ENCODE results near the gene MTHFD1L.

MTHFD1L gene

DNA sequence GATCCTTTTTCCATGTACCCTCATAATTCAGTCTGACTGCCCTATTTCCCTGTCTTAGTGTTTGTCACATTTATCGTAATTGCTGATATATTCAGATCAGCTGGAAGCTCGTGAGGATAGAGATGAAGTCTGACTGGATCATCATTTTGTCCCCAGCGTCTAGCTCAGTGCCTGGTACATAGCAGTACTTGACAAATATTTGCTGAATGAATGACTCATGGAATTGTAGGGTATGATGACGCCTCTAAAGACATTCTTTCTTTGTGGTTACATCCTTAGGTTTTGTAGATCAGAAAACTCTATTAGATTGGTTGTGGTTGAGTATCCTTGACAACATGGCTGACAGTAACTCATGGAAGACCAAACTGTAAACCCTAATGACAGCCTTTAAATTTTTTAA lies 68.9 kb downstream of the MTHFD1L start:
- no peak for DNase-seq (ENCODE audit: low read depth)

DNA sequence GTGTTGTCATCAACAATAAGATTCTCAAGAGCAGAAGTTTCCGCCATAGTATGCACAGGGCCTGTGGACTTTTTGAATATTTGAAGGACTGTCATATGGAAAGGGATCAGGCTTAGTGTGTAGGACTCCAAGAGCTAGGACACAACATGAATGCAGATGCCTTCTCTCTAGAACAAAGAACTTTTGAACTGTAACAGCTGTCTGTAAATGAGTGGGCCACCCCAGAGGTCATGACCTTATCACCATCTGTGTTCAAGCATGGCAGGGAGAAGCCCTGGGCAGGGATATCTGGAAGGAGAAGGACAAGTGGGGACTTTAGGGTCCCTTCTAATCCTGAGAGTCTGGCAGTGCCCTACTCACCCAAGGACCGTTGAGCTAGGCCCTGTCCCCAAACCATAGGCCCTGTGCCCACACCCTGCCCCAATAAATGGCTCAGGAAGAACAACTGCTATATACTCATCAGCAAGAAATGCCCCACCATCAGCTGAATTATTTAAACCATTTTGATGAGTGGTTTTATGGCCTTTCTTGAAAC lies 70.6 kb downstream of the MTHFD1L start:
- no peak for DNase-seq (ENCODE audit: low read depth)

DNA sequence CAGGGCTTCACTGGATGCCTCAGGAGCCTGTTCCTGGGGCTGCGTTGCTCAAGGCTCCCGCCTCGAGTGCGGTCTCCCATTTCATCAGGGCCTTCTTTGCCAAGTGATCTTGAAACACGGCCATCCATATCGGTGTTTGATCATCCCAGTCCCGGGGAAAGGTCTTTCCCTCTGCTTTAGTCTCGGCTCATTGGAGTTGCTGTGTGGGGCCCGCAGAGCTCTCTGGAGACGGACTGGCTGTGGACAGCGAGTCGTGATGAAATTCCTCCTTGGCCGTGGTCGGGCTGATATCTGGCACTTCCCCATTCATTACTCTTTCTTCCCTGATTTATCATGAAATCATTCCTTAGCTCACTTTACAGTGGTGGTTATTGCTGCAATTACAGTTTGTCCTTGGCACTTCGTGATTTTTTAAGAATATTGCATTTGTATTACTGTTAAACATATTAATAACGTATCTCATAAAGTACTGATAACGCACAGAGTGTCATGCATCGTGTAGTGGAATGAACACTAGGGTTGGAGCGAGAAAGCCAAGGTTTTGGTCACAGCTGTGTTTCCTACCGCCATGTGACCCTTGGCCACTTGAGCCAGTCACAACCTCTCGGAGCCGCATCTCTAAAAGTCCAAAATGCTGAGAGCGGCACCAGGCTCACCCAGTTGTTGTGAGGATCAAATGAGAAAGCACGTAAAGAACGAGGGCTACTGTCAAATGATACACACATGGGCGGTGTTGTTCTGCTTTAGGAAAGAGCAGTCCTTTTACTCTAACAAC lies 71.8 kb downstream of the MTHFD1L start:
- DNase-seq (ENCODE audit: low read depth), result no peak

DNA sequence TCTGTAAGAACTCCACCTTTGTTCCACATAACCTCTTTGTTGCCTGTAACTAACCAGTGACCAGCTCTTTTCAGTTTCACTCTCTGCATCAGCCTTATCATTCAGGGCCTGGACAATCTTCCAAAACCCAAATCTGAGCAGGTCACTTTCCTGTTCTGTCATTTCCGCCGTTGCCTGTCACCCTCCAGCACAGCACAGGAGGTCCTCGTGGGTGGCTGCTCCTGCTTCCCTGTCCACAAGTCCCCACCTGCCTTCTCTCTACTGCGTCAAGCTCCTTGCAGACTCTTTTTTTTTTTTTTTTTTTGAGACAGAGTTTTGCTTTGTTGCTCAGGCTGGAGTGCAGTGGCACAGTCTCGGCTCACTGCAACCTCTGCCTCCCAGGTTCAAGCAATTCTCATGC lies 73.9 kb downstream of the MTHFD1L start:
- DNase-seq (ENCODE audit: low read depth), result no peak

DNA sequence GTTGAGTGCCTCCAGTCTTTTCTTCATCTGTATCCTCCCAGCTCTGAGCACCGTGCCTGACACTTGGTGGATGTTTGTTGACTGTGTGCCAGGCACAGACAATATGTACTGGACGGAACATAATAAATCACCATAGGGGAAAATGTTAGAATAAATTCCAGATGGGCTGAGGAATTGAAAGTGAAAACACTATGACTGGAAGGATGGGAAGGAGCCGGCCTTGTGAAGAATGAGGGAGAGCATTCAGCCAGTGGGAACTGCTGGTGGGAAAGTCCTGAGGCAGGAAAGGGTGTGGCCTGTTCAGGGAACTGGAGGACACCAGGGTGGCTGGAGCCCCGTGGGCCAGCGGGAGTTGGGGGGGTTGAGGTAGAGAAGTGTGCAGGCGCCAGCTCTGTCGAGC lies 75.4 kb downstream of the MTHFD1L start:
- no peak for DNase-seq (ENCODE audit: low read depth)

DNA sequence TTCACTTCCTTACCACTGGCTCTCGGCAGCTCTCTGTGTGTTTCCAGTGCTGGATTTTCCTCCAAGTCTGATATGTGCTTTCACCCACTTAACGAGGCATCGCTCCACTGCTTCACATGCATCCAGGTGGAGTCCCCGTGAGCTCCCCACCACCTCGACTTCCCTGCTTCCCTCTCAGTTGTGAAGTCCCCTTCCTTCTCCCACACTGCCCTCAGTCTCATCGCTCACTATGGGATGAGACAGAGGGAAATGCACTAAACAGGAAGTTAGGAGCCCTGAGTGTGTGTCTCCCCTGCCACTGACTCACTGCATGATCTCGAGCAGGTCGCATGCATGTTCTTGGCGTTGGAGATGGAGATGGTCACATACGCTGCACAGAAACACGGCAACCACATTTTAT lies 84.0 kb downstream of the MTHFD1L start:
- DNase-seq (ENCODE audit: low read depth), result no peak

DNA sequence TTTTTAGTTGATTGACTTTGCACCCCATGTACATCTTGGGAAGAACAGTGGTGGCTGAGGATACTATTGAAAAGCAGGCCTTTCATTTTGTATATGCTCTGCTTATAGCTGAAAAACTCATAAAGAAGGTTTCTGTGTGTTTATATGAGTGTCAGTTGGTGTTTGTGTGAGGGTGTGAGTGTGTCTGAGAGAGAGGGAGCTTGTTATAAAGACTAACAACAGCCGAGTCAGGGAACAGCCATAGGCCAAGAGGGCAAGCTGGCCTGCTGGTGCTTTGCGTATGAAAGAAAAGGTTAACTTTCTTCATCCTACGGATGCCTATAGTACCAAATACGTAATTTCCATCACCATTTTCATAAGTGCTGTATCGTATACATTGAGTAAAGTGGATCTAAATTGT lies 88.3 kb downstream of the MTHFD1L start:
- no peak for DNase-seq (ENCODE audit: low read depth)

DNA sequence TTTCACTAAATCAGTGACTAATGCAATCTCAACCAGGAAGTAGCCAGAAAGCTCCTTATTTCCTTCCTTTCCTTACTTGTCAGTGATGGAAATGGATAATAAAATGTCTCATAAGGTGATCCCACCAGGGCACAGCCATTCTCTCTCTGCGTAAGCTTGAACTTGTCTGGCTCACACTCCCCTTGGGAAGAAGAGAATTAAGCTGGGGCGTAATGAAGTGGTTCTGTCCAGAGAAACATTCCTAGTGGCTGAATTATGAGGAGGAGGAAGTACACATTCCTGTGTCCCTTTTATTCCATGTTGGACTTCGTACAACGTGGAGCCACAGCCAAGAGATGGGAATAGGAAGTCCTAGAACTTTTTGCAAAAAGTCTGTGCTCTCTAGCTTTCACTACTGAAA lies 93.7 kb downstream of the MTHFD1L start:
- DNase-seq (ENCODE audit: low read depth), result no peak

DNA sequence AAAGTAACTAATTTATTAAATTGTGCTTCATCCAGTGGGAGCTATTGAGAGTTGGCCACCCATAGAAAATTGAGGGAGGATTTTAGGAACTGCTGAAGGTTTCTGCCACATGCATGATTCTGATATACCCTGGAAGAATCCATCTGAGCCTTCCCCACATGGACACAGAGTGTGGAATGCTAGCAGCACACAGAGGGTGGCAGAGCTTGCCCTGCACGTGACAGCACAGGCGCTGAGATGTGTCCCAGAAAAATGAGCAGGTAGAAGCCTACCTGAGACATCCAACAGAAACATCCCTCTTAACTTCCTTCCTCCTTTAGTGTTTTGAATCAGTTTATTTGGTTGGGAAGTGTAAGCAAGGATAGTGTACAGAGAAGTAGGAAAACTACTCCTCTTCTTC lies 96.9 kb downstream of the MTHFD1L start:
- DNase-seq (ENCODE audit: low read depth), result no peak

DNA sequence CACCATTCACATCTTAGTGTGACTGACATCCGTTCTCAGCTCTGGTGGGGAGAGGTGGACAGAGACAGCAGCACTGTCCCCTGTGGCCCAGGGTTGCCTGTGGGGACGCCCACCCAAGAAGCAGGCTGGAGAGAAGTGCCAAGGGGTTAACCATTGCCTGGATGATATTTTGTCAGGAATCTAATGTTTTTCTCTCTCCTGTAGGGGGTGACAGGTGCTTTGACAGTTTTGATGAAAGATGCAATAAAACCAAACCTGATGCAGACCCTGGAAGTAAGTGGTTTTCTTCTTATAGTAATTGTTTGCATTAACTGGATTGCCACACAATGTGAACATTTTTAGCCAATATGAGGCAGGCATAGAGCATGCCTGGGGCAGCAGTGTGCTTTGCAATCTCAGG lies 99.3 kb downstream of the MTHFD1L start:
- no peak for DNase-seq (ENCODE audit: low read depth)

DNA sequence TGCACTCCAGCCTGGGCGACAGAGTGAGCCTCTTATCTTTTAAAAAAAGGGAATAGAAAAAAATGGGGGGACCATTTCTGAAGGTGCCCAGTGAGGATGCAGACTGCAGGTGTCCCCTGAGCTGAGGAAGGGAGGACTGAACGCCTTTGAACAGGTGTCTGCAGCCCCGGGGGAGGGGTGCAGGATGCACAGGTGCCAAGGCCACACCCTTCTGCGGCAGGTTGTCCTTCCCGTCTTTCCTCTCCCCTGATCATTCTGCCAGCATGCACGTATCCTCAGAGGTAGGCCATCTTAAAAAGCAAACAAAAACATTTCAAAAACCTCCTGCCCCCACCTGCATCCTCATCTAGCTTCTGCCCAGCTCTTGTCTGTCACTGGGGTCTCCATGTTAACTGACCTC lies 101.3 kb downstream of the MTHFD1L start:
- DNase-seq (ENCODE audit: low read depth), result no peak

DNA sequence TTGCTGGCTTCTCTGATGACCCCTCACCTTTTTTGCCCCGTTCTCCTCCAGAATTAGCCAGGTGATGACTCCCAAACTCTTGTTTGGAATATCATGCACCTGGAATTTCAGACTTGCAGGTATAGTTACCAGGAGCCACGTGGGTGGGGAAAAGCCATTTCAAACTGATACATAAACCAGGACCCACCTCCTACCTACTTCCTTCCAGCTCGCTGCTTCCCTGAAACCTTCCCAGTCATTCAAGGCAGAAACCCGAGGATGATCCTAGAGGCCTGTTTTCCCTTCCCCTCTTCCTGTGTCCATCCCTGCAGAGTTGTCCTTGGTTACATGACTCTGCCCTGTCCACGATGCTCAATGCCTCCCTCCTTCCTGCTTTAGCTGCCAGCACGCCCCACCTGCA lies 101.9 kb downstream of the MTHFD1L start:
- no peak for DNase-seq (ENCODE audit: low read depth)

DNA sequence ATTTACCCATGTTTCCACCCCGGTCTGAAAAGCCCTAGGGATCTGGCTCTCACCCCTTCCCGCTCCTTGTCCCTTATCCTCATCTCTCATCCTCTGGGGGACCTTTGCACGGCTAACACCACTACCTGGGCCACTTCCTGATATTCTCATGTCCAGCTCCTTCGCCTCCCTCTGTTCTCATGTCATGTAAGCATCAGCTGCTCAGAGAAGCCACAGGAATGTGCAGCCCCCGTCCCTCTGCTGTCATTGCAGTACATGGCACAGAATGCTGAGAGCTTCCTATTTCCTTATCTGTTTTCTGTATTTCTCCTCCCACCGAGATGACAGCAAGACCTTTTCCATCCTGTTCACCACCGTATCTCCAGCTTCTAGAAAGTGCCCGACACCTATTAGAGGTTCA lies 102.4 kb downstream of the MTHFD1L start:
- no peak for DNase-seq (ENCODE audit: low read depth)

DNA sequence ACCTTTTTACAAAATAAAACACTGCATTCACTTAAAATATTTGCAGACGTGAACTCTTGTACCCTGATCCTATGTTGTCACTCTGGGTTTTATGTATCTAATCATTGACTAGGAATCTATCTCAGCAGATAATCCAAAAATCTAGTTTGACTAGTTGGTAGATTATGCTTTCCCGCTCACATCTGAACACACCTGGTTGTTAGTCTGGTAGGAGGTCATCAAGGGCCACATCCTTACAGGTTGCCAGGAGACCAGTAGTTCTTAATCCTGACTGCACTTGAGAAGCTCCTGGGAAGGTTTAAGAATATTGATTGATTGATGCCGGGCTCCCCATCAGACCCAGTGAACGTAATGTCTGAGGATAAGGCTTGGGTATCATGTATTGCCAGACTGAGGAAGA lies 104.4 kb downstream of the MTHFD1L start:
- no peak for DNase-seq (ENCODE audit: low read depth)

DNA sequence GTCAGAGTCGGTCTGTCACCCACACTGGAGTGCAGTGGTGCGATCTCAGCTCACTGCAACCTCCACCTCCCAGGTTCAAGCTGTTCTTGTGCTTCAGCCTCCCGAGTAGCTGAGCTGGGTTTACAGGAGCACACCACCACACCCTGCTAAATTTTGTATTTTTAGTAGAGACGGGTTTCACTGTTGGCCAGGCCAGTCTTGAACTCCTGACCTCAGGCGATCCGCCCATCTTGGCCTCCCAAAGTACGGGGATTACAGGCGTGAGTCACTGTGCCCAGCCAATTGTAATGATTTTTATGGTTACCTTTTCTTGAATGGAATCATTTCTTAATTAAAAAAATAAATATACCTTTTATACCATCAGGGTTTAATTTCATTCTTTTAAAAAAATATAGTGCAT lies 105.7 kb downstream of the MTHFD1L start:
- no peak for DNase-seq (ENCODE audit: low read depth)

DNA sequence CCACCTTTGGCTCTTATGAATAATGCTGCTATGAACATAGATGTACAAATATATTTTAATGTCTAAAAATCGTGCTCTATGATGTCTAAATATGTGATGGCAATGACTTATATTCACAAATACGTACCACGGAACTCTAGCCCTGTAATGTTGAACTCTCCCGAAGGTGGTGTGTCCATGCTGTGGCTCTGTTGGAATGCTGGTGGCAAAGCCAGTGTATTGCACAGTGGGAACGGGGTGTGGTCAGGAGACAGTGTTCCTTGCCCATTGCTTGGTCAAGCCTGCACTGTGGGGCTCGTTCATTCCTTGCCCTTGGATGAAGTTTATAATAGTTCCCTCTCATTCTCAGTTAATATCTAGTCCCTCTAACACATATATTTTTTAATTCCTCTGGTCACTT lies 109.6 kb downstream of the MTHFD1L start:
- DNase-seq (ENCODE audit: low read depth), result no peak

DNA sequence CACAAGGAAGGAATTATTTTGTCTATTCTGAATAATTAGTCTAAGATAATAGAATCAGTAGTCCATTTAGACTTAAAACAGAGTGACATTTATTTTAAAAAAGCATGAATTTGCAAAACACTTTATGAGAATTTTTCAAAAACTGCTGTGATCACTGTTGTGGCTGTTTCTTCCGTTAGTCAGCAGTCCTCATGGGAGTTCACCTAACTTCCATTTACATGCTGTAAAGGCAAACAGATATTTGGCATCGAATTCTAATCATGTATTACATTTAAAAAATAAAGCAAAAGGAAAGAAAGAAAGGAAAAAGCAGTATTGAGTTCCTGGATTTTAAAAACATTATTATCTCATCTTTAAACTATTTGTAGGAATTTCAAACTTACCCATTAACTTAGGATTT lies 111.8 kb downstream of the MTHFD1L start:
- DNase-seq (ENCODE audit: low read depth), result no peak

DNA sequence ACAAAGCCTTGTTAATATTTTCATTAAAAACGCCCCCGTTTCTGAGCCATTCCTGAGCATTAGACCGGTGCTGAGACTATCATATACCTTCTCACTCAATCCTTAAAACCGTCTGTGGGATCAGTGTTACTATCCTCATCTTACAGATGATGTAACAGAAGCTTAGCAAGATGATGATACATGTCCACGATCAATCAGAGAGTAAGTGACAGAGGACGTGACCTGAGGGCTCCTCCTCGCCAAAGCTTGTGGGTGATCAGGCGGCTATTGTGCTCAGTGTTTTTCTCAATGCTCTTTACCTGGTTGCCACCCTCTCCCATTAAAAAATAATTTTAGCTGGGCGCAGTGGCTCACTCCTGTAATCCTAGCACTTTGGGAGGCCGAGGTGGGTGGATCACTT lies 113.1 kb downstream of the MTHFD1L start:
- DNase-seq (ENCODE audit: low read depth), result no peak

DNA sequence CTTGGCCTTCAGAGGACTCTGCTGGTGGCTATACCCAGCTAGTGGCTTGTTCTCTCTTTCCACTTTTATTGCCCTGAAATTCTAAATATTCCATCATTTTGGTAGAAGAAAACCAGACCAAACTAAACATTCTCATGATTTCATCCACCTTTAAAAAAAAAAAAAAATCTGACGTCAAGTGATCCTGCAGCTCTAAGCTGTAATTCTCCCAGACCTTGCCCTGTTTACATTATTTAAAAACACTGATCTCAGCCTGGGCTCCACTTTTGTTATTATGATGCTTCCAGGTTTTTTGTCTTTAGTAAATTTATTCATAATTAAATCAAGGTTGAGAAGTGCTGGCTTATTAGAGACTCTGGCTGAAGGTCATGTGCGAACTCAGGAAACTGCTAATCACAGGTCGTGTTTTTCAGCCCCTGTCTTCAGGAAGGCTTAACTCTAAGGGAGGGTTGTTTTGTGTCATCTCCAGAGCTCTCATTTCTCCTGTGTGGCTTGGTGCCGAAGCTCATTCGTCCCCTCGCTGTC lies 114.4 kb downstream of the MTHFD1L start:
- no peak for DNase-seq (ENCODE audit: low read depth)

DNA sequence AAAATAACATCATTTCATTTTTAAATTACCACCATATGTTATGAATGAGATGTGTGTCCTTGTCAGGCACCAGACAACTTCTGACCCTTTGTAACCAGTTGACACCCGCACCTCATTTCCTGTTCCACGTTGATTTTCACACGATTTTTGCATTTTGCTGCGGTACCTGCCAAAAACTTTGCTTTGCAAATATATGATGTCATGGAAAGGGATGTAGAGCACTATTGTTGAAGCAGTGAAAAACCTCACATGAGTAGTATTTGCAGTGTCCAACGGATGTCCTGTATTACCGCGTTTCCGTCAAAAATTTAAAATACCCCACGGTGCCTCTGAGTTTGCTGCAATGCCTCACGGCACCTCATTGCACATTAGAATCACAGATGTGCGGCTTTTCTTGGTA lies 115.6 kb downstream of the MTHFD1L start:
- DNase-seq (ENCODE audit: low read depth), result no peak

DNA sequence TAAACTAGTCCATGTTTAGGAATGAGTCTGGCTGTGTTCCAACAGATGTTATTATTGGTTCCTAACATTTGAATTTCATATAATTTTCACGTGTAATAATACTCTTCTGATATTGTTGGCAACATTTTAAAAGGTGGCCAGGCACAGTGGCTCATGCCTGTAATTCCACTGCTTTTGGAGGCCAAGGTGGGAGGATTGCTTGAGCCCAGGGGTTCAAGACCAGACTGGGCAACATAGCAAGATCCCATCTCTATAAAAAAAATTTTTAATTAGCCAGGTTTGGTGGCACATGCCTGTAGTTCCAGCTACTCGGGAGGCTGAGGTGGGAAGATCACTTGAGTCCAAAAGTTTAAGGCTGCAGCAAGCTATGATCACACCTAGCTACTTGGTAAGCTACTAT lies 116.2 kb downstream of the MTHFD1L start:
- DNase-seq (ENCODE audit: low read depth), result no peak

DNA sequence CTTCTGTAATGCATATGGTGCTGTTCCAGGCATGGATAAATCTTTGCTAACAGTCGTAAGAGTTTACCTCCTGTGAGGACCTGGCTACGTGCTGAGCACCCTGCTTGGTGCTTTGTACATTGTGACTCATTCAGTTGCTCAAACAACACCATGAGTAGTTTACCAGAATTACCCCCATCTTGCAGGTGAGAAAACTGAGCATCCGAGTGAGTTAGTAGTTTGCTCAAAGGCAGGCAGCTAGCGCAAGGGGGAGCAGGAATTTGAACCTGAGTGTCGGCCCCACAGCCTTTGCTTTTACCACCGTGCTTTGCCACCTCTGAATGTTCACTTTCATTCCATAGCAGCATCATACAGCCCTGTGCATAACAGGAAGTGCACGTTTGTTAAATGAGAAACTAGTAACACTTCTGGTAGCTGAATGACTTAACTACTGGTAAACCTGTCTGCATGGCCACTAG lies 121.9 kb downstream of the MTHFD1L start:
- DNase-seq (ENCODE audit: low read depth), result no peak

DNA sequence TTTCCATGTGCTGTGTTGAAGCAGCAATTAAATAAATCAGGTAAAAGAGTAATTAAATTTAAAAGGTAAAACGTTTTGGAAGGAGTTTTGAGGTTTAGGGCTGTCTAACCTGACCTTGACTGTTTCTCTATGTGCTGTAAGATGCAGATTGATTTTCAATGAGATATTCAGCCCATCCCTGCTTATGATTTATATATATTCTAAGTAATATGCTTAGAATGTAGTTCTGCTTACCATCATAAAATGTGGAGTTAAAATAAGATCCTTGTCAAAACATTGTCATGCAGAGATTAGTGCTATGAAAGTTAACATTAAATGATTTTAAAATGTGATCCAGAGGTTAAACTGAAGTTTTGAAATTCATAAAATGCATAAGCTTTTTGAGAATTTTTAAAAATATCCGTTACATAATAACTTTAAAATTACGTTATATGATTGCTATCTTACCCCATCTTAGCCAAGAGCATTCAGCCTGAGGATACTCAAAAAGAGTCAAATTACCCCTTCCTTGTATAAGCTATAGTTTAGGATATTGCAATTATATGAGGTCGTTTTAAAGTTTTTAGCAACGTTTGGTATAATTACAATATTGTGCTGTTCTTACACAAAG lies 122.5 kb downstream of the MTHFD1L start:
- no peak for DNase-seq (ENCODE audit: low read depth)

DNA sequence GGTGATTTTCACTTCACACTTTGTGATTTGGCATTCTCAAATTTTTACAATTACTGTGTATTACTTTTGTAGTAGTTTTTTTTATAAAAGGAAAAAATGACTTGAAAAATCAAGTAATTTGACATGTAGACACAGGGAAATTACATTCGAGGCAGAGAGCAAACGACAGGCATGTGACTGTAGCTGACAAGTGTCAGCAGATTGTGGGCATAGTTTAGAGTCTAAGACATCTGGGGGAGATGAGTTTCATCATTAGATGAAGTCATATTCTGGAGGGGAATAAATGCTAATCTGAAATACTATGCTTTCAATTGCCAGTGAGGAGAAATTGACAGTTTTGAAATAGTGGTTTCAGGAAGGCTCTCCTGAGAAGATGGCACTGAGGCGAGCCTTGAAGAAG lies 126.0 kb downstream of the MTHFD1L start:
- no peak for DNase-seq (ENCODE audit: low read depth)

Data from stimulated activated CD8-positive, alpha-beta memory T cell treated with anti-CD3 and anti-CD28 coated beads, Interleukin-7, amount 100 ng/mL, for 24 hours (primary cell).